Aorta (tissue), 5 donors: Measurements from ENCODE around the gene MYO18A. TPM values are rescaled to one million over a fixed set of nuclear protein-coding genes. Genes with fewer than 3 reads are reported as not detected.

ENCODE experiments used
- ATAC-seq: fragments of 200-7000 bp; cut with Tn5 transposase; one replicate; pipeline ENCODE4 v1.9.1; 2022; ENCODE audit warnings: moderate library complexity; ENCODE audit not compliant: low FRiP score
- DNase-seq, 2 donors: peaks; one replicate each; pipeline ENCODE4 v3.0.0-alpha.2; 2020
- H3K27ac ChIP-seq, 2 donors: one replicate each; pipeline ENCODE4 v1.5.1; 2013; ENCODE audit warnings: low read length in 2 of 2, mild to moderate bottlenecking in 2 of 2, moderate library complexity in 2 of 2, control low read depth in 1 of 2, inconsistent platforms in 1 of 2, low read depth in 1 of 2
- H3K27me3 ChIP-seq, 2 donors: one replicate each; pipeline ENCODE4 v1.6.1; 2013; ENCODE audit warnings: control low read depth in 1 of 2, low read length in 1 of 2, mild to moderate bottlenecking in 1 of 2, moderate library complexity in 1 of 2; ENCODE audit not compliant: insufficient read depth in 2 of 2, control insufficient read depth in 1 of 2
- H3K36me3 ChIP-seq, 2 donors: one replicate each; pipeline ENCODE4 v1.6.1; 2013; ENCODE audit warnings: control low read depth in 1 of 2, low read length in 1 of 2, mild to moderate bottlenecking in 1 of 2; ENCODE audit not compliant: insufficient read depth in 2 of 2, control insufficient read depth in 1 of 2
- H3K4me1 ChIP-seq, 2 donors: one replicate each; pipeline ENCODE4 v1.6.1; 2013; ENCODE audit warnings: low read length in 2 of 2, control low read depth in 1 of 2, mild to moderate bottlenecking in 1 of 2, moderate library complexity in 1 of 2; ENCODE audit not compliant: insufficient read depth in 2 of 2, control insufficient read depth in 1 of 2
- H3K4me3 ChIP-seq, 2 donors: one replicate each; pipeline ENCODE4 v1.5.1; 2013; ENCODE audit warnings: low read length in 2 of 2, control low read depth in 1 of 2, mild to moderate bottlenecking in 1 of 2
- H3K9me3 ChIP-seq: one replicate; pipeline ENCODE4 v1.6.1; 2013; ENCODE audit warnings: mild to moderate bottlenecking, low read length; ENCODE audit not compliant: control insufficient read depth
- WGBS, 2 donors: extraction: QIAGEN DNeasy Blood & Tissue Kit; methylation state at CpG; one replicate each; pipeline ENCODE4 v1.1.7; 2013; 5-methylcytosine and 5-hydroxymethylcytosine counted together
- intact Hi-C, 2 donors: fragments of 100-400 bp; cut with DNase I; formaldehyde crosslinking; loops; one replicate each; pipeline versions ENCODE4 v1.14.2 to v1.15.0; 2022
- polyA plus RNA-seq, 2 donors: library from polyadenylated mRNA; stranded (reverse); fragments of 200-250 nt; gene quantifications; one replicate each; pipeline ENCODE4 v1.2.3, GENCODE V29; 2013
- total RNA-seq, 2 donors: library from RNA; stranded (reverse); fragmentation: NEBNext Ultra II Directional; extraction: Animal tissue kit (Norgen Biotek cat#: 25700); gene quantifications; one replicate each; pipeline ENCODE4 v1.2.1, GENCODE V29; 2021
- donor health status: healthy with polysubstance abuse.
- donor health status: Bipolar disorder and iron deficiency.
- donor health status: DM: no; HTN: no; CAD: no.
- donor health status: DM: no; HTN: no; CAD: no.
- donor health status: DM: yes; HTN: yes; CAD: no.

The MYO18A gene
- total and polyA plus RNA-seq, 4 donors = 17.4 to 116 (median 104) TPM

GRCh38 chr17:29074488-29074887, 105.7 kb downstream of the MYO18A start:
- ATAC-seq = no peak
- H3K4me1 ChIP-seq = no peaks in the 10 kb centered on the region

GRCh38 chr17:29073520-29073919, 106.7 kb downstream of the MYO18A start:
- Histone ChIP-seq H3K36me3 (peaks cover 0 to 3% of the 10 kb centered on the region in 2 donors), H3K4me1 (no peaks in the 10 kb centered on the region), H3K27me3 (no peaks in the 10 kb centered on the region), H3K27ac (no peak overlapping the region), H3K9me3 (no peaks in the 10 kb centered on the region), H3K4me3 (no peak overlapping the region)
- DNase-seq = no peak
- WGBS, 2 donors = 49 to 58% methylated on average over 4 of the region's 4 CpGs
- intact Hi-C loops = no loop called here
- ATAC-seq = no peak

More at GRCh38 chr17:29074488-29074887, 105.7 kb downstream of the MYO18A start:
- no peak overlapping the region for H3K4me3 ChIP-seq
- no peak overlapping the region for H3K27ac ChIP-seq
- peaks cover 0 to 5% of the 10 kb centered on the region in 2 donors for H3K36me3 ChIP-seq
- H3K9me3 ChIP-seq = no peaks in the 10 kb centered on the region
- 69 to 76% methylated on average over 12 of the region's 12 CpGs for WGBS, 2 donors
- DNase-seq = no peak
- intact Hi-C loops = no loop called here
- no peaks in the 10 kb centered on the region for H3K27me3 ChIP-seq

- 57 to 69% methylated on average over 2 of the region's 2 CpGs for WGBS, 2 donors
- Histone ChIP-seq H3K36me3 (peaks cover 0 to 3% of the 10 kb centered on the region in 2 donors), H3K4me3 (no peak overlapping the region), H3K27me3 (no peaks in the 10 kb centered on the region), H3K4me1 (no peaks in the 10 kb centered on the region), H3K9me3 (no peaks in the 10 kb centered on the region), H3K27ac (no peak overlapping the region)
- DNase-seq (no peak), ATAC-seq (no peak)
- intact Hi-C loops = no loop called here
Observed at GRCh38 chr17:29073045-29073444, 107.2 kb downstream of the MYO18A start.

GRCh38 chr17:29071303-29071702, 108.9 kb downstream of the MYO18A start:
- Histone ChIP-seq H3K4me1 (no peaks in the 10 kb centered on the region), H3K36me3 (peaks cover 0 to 3% of the 10 kb centered on the region in 2 donors), H3K27ac (no peak overlapping the region), H3K4me3 (no peak overlapping the region), H3K27me3 (no peaks in the 10 kb centered on the region), H3K9me3 (no peaks in the 10 kb centered on the region)
- DNase-seq (no peak), ATAC-seq (no peak)
- intact Hi-C loops = no loop called here
- WGBS, 2 donors = 95% methylated on average over 1 of the region's 1 CpG

- ATAC-seq (no peak), DNase-seq (no peak)
- no peak overlapping the region for H3K4me3 ChIP-seq
- H3K36me3 ChIP-seq = peaks cover 0 to 2% of the 10 kb centered on the region in 2 donors
- intact Hi-C loops = no loop called here
- H3K27ac ChIP-seq = no peak overlapping the region
- no peaks in the 10 kb centered on the region for H3K27me3 ChIP-seq
- 71 to 72% methylated on average over 9 of the region's 9 CpGs for WGBS, 2 donors
- no peaks in the 10 kb centered on the region for H3K9me3 ChIP-seq
- no peaks in the 10 kb centered on the region for H3K4me1 ChIP-seq
Observed at GRCh38 chr17:29070781-29071180, 109.4 kb downstream of the MYO18A start.

GRCh38 chr17:29070308-29070707, 109.9 kb downstream of the MYO18A start:
- Histone ChIP-seq H3K4me3 (no peak overlapping the region), H3K4me1 (no peaks in the 10 kb centered on the region), H3K27me3 (no peaks in the 10 kb centered on the region), H3K36me3 (no peaks in the 10 kb centered on the region), H3K27ac (no peak overlapping the region), H3K9me3 (no peaks in the 10 kb centered on the region)
- intact Hi-C loops = no loop called here
- 10 to 14% methylated on average over 10 of the region's 10 CpGs for WGBS, 2 donors
- DNase-seq (no peak), ATAC-seq (no peak)

- intact Hi-C loops = no loop called here
- 30 to 33% methylated on average over 19 of the region's 19 CpGs for WGBS, 2 donors
Observed at GRCh38 chr17:29069526-29070041, 110.6 kb downstream of the MYO18A start.

GRCh38 chr17:29068818-29069217, 111.4 kb downstream of the MYO18A start:
- Histone ChIP-seq H3K36me3 (no peaks in the 10 kb centered on the region), H3K9me3 (no peaks in the 10 kb centered on the region), H3K4me3 (no peak overlapping the region), H3K4me1 (no peaks in the 10 kb centered on the region), H3K27ac (no peak overlapping the region), H3K27me3 (no peaks in the 10 kb centered on the region)
- intact Hi-C loops = no loop called here
- 32 to 33% methylated on average over 10 of the region's 10 CpGs for WGBS, 2 donors
- no peak for ATAC-seq
- no peak for DNase-seq

More at GRCh38 chr17:29069526-29070041, 110.6 kb downstream of the MYO18A start:
- Histone ChIP-seq H3K9me3 (no peaks in the 10 kb centered on the region), H3K27me3 (no peaks in the 10 kb centered on the region), H3K27ac (no peak overlapping the region), H3K36me3 (no peaks in the 10 kb centered on the region), H3K4me3 (no peak overlapping the region), H3K4me1 (no peaks in the 10 kb centered on the region)
- DNase-seq (no peak), ATAC-seq (no peak)

GRCh38 chr17:29066606-29067005, 113.6 kb downstream of the MYO18A start:
- intact Hi-C loops = no loop called here

More at GRCh38 chr17:29066606-29067005, 113.6 kb downstream of the MYO18A start:
- no peaks in the 10 kb centered on the region for H3K4me1 ChIP-seq
- no peaks in the 10 kb centered on the region for H3K27me3 ChIP-seq
- H3K36me3 ChIP-seq = no peaks in the 10 kb centered on the region
- no peak overlapping the region for H3K4me3 ChIP-seq
- no peaks in the 10 kb centered on the region for H3K9me3 ChIP-seq
- ATAC-seq = no peak
- no peak overlapping the region for H3K27ac ChIP-seq
- DNase-seq = no peak
- WGBS, 2 donors = 75% methylated on average over 7 of the region's 7 CpGs
